ENCODE measurements around the gene ERC1. TPM values are rescaled to one million over a fixed set of nuclear protein-coding genes. Genes with fewer than 3 reads are reported as not detected.

Gene ERC1
- total RNA-seq, 1 experiment from 2014 or later: 12.3 TPM

GRCh38 chr12:1117970-1118563, 127.0 kb downstream of the ERC1 start:
- peaks cover 43% of the 10 kb centered on the region for H3K4me1 ChIP-seq (ENCODE audit: insufficient read depth, low read length)
- ATAC-seq (peak; percentile 25; the same call in 1 of the 2 replicates), DNase-seq (peak; percentile 80)
- ChIA-PET POLR2A (ENCODE audit: unreplicated experiment) (interaction anchor here (0.6 to 1.1 kb wide), 5 partner anchors 15 to 465 kb away, joined by 3 to 9 read pairs (median 3); no protein-coding TSS in a partner anchor), CTCF (interaction anchor here (0.5 to 2.0 kb wide), 15 partner anchors 28 to 572 kb away, joined by 3 to 32 read pairs (median 5); no protein-coding TSS in a partner anchor)
- no peaks in the 10 kb centered on the region for H3F3A ChIP-seq (ENCODE audit: low read length, unreplicated experiment)
- H3K9me3 ChIP-seq (ENCODE audit: low read length): no peaks in the 10 kb centered on the region
- H3K27ac ChIP-seq (ENCODE audit: low read length): no peak overlapping the region
- H3K4me3 ChIP-seq (ENCODE audit: low read length): no peak overlapping the region
- no peaks in the 10 kb centered on the region for H3K36me3 ChIP-seq (ENCODE audit: low read depth, low read length)
- H3K4me2 ChIP-seq (ENCODE audit: low read length): no peak overlapping the region
- H3K27me3 ChIP-seq (ENCODE audit: low read length): no peaks in the 10 kb centered on the region
- H4K20me1 ChIP-seq (ENCODE audit: low read length): no peaks in the 10 kb centered on the region
- no TSS peak for BruUV-seq (replicated peaks)
- no peaks in the 10 kb centered on the region for H3K9me2 ChIP-seq (replicated peaks; ENCODE audit: low read length)
- intact Hi-C loops (cut with micrococcal nuclease): loop anchor here (1.0 to 10.0 kb wide), 5 partner anchors 104 to 465 kb away; no protein-coding TSS in a partner anchor
- no peak for TF ChIP-seq EZH2phosphoT487 (IDR thresholded peaks at IDR 0.05; ENCODE audit: borderline replicate concordance, low read length)
- TF ChIP-seq, protein P1, sequence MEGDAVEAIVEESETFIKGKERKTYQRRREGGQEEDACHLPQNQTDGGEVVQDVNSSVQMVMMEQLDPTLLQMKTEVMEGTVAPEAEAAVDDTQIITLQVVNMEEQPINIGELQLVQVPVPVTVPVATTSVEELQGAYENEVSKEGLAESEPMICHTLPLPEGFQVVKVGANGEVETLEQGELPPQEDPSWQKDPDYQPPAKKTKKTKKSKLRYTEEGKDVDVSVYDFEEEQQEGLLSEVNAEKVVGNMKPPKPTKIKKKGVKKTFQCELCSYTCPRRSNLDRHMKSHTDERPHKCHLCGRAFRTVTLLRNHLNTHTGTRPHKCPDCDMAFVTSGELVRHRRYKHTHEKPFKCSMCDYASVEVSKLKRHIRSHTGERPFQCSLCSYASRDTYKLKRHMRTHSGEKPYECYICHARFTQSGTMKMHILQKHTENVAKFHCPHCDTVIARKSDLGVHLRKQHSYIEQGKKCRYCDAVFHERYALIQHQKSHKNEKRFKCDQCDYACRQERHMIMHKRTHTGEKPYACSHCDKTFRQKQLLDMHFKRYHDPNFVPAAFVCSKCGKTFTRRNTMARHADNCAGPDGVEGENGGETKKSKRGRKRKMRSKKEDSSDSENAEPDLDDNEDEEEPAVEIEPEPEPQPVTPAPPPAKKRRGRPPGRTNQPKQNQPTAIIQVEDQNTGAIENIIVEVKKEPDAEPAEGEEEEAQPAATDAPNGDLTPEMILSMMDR (conservative IDR thresholded peaks at IDR 0.05; ENCODE audit: low read depth, low read length): peak; percentile 87
- no peak for TF ChIP-seq EZH2 (IDR thresholded peaks at IDR 0.05; ENCODE audit: low read length, unreplicated experiment)
- no peaks in the 10 kb centered on the region for H3K79me2 ChIP-seq (ENCODE audit: low read length)
- H3K9ac ChIP-seq (ENCODE audit: low read length): no peak overlapping the region
- H2AFZ ChIP-seq (ENCODE audit: low read length): no peak overlapping the region

DNA sequence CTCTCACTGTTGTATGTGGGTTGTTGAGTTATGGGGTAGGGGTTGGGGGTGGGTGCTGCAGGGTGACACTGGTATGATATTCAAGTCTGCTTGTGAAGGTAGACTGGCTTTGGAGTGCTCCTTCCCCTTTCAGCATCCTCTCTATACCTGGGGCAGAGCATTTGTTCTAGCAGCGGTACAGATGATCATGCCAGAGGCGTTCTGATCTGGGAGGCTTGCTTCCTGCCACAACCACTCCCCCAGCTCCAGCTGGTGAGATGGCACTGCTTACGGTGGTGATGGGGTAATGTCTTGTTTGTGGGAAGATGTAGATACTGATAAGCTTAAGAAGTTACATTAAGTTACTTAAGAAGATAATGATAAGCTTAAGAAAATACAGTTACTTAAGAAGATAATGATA, 131.8 kb downstream of the ERC1 start:
- no peaks in the 10 kb centered on the region for H3K27me3 ChIP-seq (ENCODE audit: low read length)
- no peaks in the 10 kb centered on the region for H4K20me1 ChIP-seq (ENCODE audit: low read length)
- DNase-seq (no peak), ATAC-seq (no peak)
- TF ChIP-seq, protein P1 (conservative IDR thresholded peaks at IDR 0.05; ENCODE audit: low read depth, low read length): no peak
- TF ChIP-seq EZH2 (IDR thresholded peaks at IDR 0.05; ENCODE audit: low read length, unreplicated experiment): no peak
- TF ChIP-seq EZH2phosphoT487 (IDR thresholded peaks at IDR 0.05; ENCODE audit: borderline replicate concordance, low read length): no peak
- H3K9ac ChIP-seq (ENCODE audit: low read length): no peak overlapping the region
- CTCF ChIA-PET: no interaction called here
- no peaks in the 10 kb centered on the region for H3F3A ChIP-seq (ENCODE audit: low read length, unreplicated experiment)
- no peaks in the 10 kb centered on the region for H3K9me3 ChIP-seq (ENCODE audit: low read length)
- peaks cover 1% of the 10 kb centered on the region for H3K4me1 ChIP-seq (ENCODE audit: insufficient read depth, low read length)
- H2AFZ ChIP-seq (ENCODE audit: low read length): no peak overlapping the region
- intact Hi-C loops (cut with micrococcal nuclease): no loop called here
- H3K9me2 ChIP-seq (replicated peaks; ENCODE audit: low read length): no peaks in the 10 kb centered on the region
- no peak overlapping the region for H3K27ac ChIP-seq (ENCODE audit: low read length)
- H3K36me3 ChIP-seq (ENCODE audit: low read depth, low read length): no peaks in the 10 kb centered on the region
- no peak overlapping the region for H3K4me3 ChIP-seq (ENCODE audit: low read length)
- no peak overlapping the region for H3K4me2 ChIP-seq (ENCODE audit: low read length)
- H3K79me2 ChIP-seq (ENCODE audit: low read length): no peaks in the 10 kb centered on the region
- POLR2A ChIA-PET (ENCODE audit: unreplicated experiment): no interaction called here
- BruUV-seq (replicated peaks): no TSS peak

GRCh38 chr12:1126091-1126490, 135.1 kb downstream of the ERC1 start:
- Histone ChIP-seq H3K9ac (ENCODE audit: low read length) (no peak overlapping the region), H3K79me2 (ENCODE audit: low read length) (no peaks in the 10 kb centered on the region), H3K36me3 (ENCODE audit: low read depth, low read length) (no peaks in the 10 kb centered on the region), H3K27ac (ENCODE audit: low read length) (no peak overlapping the region), H2AFZ (ENCODE audit: low read length) (no peak overlapping the region), H3K27me3 (ENCODE audit: low read length) (no peaks in the 10 kb centered on the region), H3K9me3 (ENCODE audit: low read length) (no peaks in the 10 kb centered on the region), H3K4me2 (ENCODE audit: low read length) (no peak overlapping the region), H3F3A (ENCODE audit: low read length, unreplicated experiment) (no peaks in the 10 kb centered on the region), H3K9me2 (replicated peaks; ENCODE audit: low read length) (no peaks in the 10 kb centered on the region), H3K4me1 (ENCODE audit: insufficient read depth, low read length) (peaks cover 10% of the 10 kb centered on the region; the same call in 1 of the 2 replicates), H4K20me1 (ENCODE audit: low read length) (no peaks in the 10 kb centered on the region), H3K4me3 (ENCODE audit: low read length) (no peak overlapping the region)
- CTCF ChIA-PET: no interaction called here
- intact Hi-C loops (cut with micrococcal nuclease): no loop called here
- DNase-seq (no peak), ATAC-seq (no peak)
- BruUV-seq (replicated peaks): no TSS peak
- POLR2A ChIA-PET (ENCODE audit: unreplicated experiment): no interaction called here
- TF ChIP-seq, protein P1 (conservative IDR thresholded peaks at IDR 0.05; ENCODE audit: low read depth, low read length): no peak
- no peak for TF ChIP-seq EZH2phosphoT487 (IDR thresholded peaks at IDR 0.05; ENCODE audit: borderline replicate concordance, low read length)
- TF ChIP-seq EZH2 (IDR thresholded peaks at IDR 0.05; ENCODE audit: low read length, unreplicated experiment): no peak
